ENCODE measurements around the gene PSME3IP1. TPM values are rescaled to one million over a fixed set of nuclear protein-coding genes. Genes with fewer than 3 reads are reported as not detected.

PSME3IP1 gene
- total and polyA plus RNA-seq, 2 of the 8 experiments (the other 6 are each of a cell fraction or from before 2014, with no cell fraction given) = 95.1 to 98.3 TPM

DNA sequence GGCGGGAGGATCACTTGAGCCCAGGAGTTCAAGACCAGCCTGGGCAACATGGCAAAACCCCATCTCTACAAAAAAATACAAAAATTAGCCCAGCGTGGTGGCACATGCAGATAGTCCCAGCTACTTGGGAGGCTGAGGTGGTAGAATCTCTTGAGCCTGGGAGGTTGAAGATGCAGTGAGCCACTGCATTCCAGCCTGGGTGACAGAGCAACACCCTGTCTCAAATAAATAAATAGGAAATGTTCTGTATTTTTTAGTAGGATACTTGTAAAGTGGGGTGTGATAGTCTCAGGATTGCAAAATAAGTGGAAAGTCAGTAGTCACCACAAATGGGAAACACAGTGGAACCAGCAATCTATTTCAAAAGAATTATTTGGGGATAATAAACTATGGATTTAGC is 4.3 kb upstream of the PSME3IP1 start:
- Histone ChIP-seq H3K79me2 (ENCODE audit: control insufficient read depth in 1 of 2, insufficient read depth in 2 of 2, low read length in 2 of 2) (peaks cover 2 to 86% of the 10 kb centered on the region in 2 experiments), H3K27ac (ENCODE audit: low read depth, low read length) (no peak overlapping the region), H3K36me3 (ENCODE audit: control insufficient read depth in 2 of 4, insufficient read depth in 4 of 4, low read length in 3 of 4) (no peaks in the 10 kb centered on the region), H3K9ac (replicated peaks in 1 of 4; ENCODE audit: extremely low read depth in 1 of 4, low read depth in 3 of 4, low read length in 3 of 4) (no peak overlapping the region), H4K91ac (replicated peaks; ENCODE audit: insufficient read length, low read length) (no peak overlapping the region), H3K9me3 (ENCODE audit: insufficient read depth in 2 of 2, low read depth in 1 of 2, low read length in 1 of 2) (no peaks in the 10 kb centered on the region), H3K14ac (ENCODE audit: insufficient read length) (no peak overlapping the region), H3K4ac (replicated peaks; ENCODE audit: insufficient read length, low read depth, low read length) (no peak overlapping the region), H3K27me3 (replicated peaks in 1 of 4; ENCODE audit: control insufficient read depth in 3 of 4, extremely low read depth in 1 of 4, insufficient read depth in 3 of 4, low read length in 3 of 4) (no peaks in the 10 kb centered on the region), H3K23me2 (ENCODE audit: low read depth, low read length) (peaks cover 10% of the 10 kb centered on the region), H3K79me1 (ENCODE audit: low read depth, low read length) (peaks cover 6% of the 10 kb centered on the region), H3K4me2 (ENCODE audit: insufficient read depth in 1 of 2, low read depth in 2 of 2, low read length in 2 of 2) (no peak overlapping the region), H3K4me3 (ENCODE audit: extremely low read depth in 1 of 4, insufficient read depth in 2 of 4, low read depth in 3 of 4, low read length in 4 of 4) (no peak overlapping the region), H3K23ac (ENCODE audit: insufficient read length) (no peak overlapping the region), H4K5ac (ENCODE audit: insufficient read length, low read depth, low read length) (no peak overlapping the region), H2BK15ac (ENCODE audit: low read length) (no peak overlapping the region), H2BK5ac (ENCODE audit: low read depth, low read length) (no peak overlapping the region), H3K4me1 (replicated peaks in 1 of 4; ENCODE audit: control insufficient read depth in 3 of 4, insufficient read depth in 4 of 4, low read length in 3 of 4) (peaks cover 0 to 5% (median 2%) of the 10 kb centered on the region in 4 experiments; a peak in 3 of 7 replicates), H2AFZ (ENCODE audit: low read length) (no peak overlapping the region), H2BK12ac (ENCODE audit: low read depth, low read length) (no peak overlapping the region), H4K20me1 (replicated peaks in 1 of 2; ENCODE audit: control insufficient read depth in 1 of 2, insufficient read depth in 2 of 2, low read length in 2 of 2) (no peaks in the 10 kb centered on the region), H3K18ac (ENCODE audit: extremely low read depth, low read length) (no peak overlapping the region), H3K56ac (replicated peaks; ENCODE audit: insufficient read length, low read depth, low read length) (no peak overlapping the region), H2BK120ac (replicated peaks; ENCODE audit: low read depth, low read length) (no peak overlapping the region), H2AK5ac (ENCODE audit: low read depth, low read length) (no peak overlapping the region), H4K8ac (ENCODE audit: extremely low read depth, insufficient read depth, low read length) (no peak overlapping the region), H2BK20ac (ENCODE audit: low read length) (no peak overlapping the region)
- ChIA-PET CTCF (ENCODE audit: partially characterized antibody) (interaction anchor here (0.6 to 0.8 kb wide), 4 partner anchors 27 to 210 kb away, joined by 3 to 4 read pairs (median 3); no protein-coding TSS in a partner anchor), POLR2A (ENCODE audit: partially characterized antibody) (no interaction called here)
- TF ChIP-seq CHD2 (IDR thresholded peaks at IDR 0.05; ENCODE audit: low read length) = no peak
- no peak for TF ChIP-seq EP300 (IDR thresholded peaks at IDR 0.05; ENCODE audit: borderline replicate concordance in 1 of 2, low read depth in 2 of 2, low read length in 2 of 2)
- no peak for TF ChIP-seq JUN (IDR thresholded peaks at IDR 0.05; ENCODE audit: low read depth, low read length)
- WGBS, 2 experiments (ENCODE audit: extremely low coverage in 1 of 2, insufficient coverage in 1 of 2, insufficient read length in 1 of 2, insufficient replicate concordance in 2 of 2, low coverage in 1 of 2, low lambda C conversion rate in 2 of 2, missing lambda C conversion rate in 1 of 2) = 71% methylated on average over 2 of the region's 2 CpGs; no CpG with 5 or more reads in 1 of the 2 experiments
- FAIRE-seq = no peak
- no peak for DNase-seq (ENCODE audit: low read depth in 1 of 2, low spot score in 2 of 2)
